Smooth muscle cell (in vitro differentiated cells): Measurements from ENCODE around the gene GLMP. TPM values are rescaled to one million over a fixed set of nuclear protein-coding genes. Genes with fewer than 3 reads are reported as not detected.
"Not testable (repeated sequence)": the region's sequence is repeated elsewhere in the genome, so short reads cannot be mapped to it uniquely, and the experiment has no call there.

Experiments used
- DNase-seq: peaks from one replicate; lab custom pipeline; 2025; ENCODE audit not compliant: unreplicated experiment; lab: John Stamatoyannopoulos, UW
- H2AFZ ChIP-seq: fragments of 200-600 bp; sonication (generic); 2 replicates; pipeline ENCODE4 v1.6.0; 2016; ENCODE audit warnings: antibody characterized with exemption, low read depth, mild to moderate bottlenecking
- H3F3A ChIP-seq: fragments of 200-600 bp; sonication (generic); 2 replicates; pipeline ENCODE4 v1.6.0; 2017; ENCODE audit warnings: antibody characterized with exemption, low read depth
- H3K27ac ChIP-seq: fragments of 200-600 bp; sonication (generic); 2 replicates; pipeline ENCODE4 v1.5.1; 2016; ENCODE audit warnings: low read depth, mild to moderate bottlenecking
- H3K27me3 ChIP-seq: fragments of 200-600 bp; sonication (generic); 2 replicates; pipeline ENCODE4 v1.6.1; 2016; ENCODE audit warnings: low read depth, mild to moderate bottlenecking
- H3K36me3 ChIP-seq: fragments of 200-600 bp; sonication (generic); 2 replicates; pipeline ENCODE4 v1.5.1; 2016; ENCODE audit warnings: low read depth
- H3K4me1 ChIP-seq: fragments of 200-600 bp; sonication (generic); 2 replicates; pipeline ENCODE4 v1.5.1; 2016; ENCODE audit warnings: low read depth
- H3K4me2 ChIP-seq: fragments of 200-600 bp; sonication (generic); 2 replicates; pipeline ENCODE4 v1.6.0; 2016; ENCODE audit warnings: mild to moderate bottlenecking
- H3K4me3 ChIP-seq: fragments of 200-600 bp; sonication (generic); 2 replicates; pipeline ENCODE4 v1.5.1; 2016; ENCODE audit warnings: mild to moderate bottlenecking
- H3K79me2 ChIP-seq: fragments of 200-600 bp; sonication (generic); 2 replicates; pipeline ENCODE4 v1.6.0; 2016; ENCODE audit warnings: low read depth, mild to moderate bottlenecking
- H3K9ac ChIP-seq: fragments of 200-600 bp; sonication (generic); 2 replicates; pipeline ENCODE4 v1.6.0; 2016; ENCODE audit warnings: low read depth
- H3K9me3 ChIP-seq: fragments of 200-600 bp; sonication (generic); replicated peaks from 2 replicates; pipeline ENCODE4 v1.5.1; 2016; ENCODE audit warnings: low read depth
- H4K20me1 ChIP-seq: fragments of 200-600 bp; sonication (generic); 2 replicates; pipeline ENCODE4 v1.6.0; 2016; ENCODE audit warnings: low read depth
- CTCF ChIP-seq: fragments of 200-600 bp; sonication (generic); IDR thresholded peaks from 2 replicates; pipeline ENCODE4 v1.5.1; 2017; ENCODE audit warnings: borderline replicate concordance, mild to moderate bottlenecking, antibody characterized with exemption; ENCODE audit not compliant: insufficient read depth, poor library complexity, severe bottlenecking
- WGBS: methylation state at CpG from one replicate; pipeline ENCODE4 v1.1.7; 2016; ENCODE audit warnings: low lambda C conversion rate; 5-methylcytosine and 5-hydroxymethylcytosine counted together
- polyA plus RNA-seq: library from polyadenylated mRNA; unstranded; fragments of >200 nt; fragmentation: Nextera tagmentation; extraction: Ambion mirVana; gene quantifications from 2 replicates; pipeline ENCODE4 v1.2.1, GENCODE V29; 2016
- total RNA-seq: library from RNA; depleted of rRNA; stranded (reverse); fragments of >200 nt; gene quantifications from 2 replicates; pipeline ENCODE4 v1.2.3, GENCODE V29; 2014

The GLMP gene
- total and polyA plus RNA-seq, 2 experiments from 2014 or later: 62.4 to 85.8 TPM

- TF ChIP-seq CTCF: no peak
- Histone ChIP-seq H3K9ac (no peak overlapping the region), H3K4me1 (peaks cover 14% of the 10 kb centered on the region), H2AFZ (no peak overlapping the region), H3K4me3 (peak overlapping the region; percentile 88), H3K79me2 (peaks cover 44% of the 10 kb centered on the region), H3K4me2 (peak overlapping the region; percentile 92), H4K20me1 (peaks cover 29% of the 10 kb centered on the region), H3K36me3 (peaks cover 16% of the 10 kb centered on the region), H3K27ac (no peak overlapping the region), H3F3A (no peaks in the 10 kb centered on the region), H3K27me3 (no peaks in the 10 kb centered on the region), H3K9me3 (no peaks in the 10 kb centered on the region)
- no peak for DNase-seq
- WGBS: 70% methylated on average over 4 of the region's 4 CpGs
Observed at GRCh38 chr1:156336242-156336641, 40.8 kb upstream of the GLMP start.

- H3K27me3 ChIP-seq, H2AFZ ChIP-seq, H4K20me1 ChIP-seq, H3K4me3 ChIP-seq, H3K4me2 ChIP-seq, DNase-seq, H3K9ac ChIP-seq, H3K9me3 ChIP-seq, H3K27ac ChIP-seq, H3K79me2 ChIP-seq, H3K4me1 ChIP-seq, H3F3A ChIP-seq: not testable (repeated sequence)
- peaks cover 34% of the 10 kb centered on the region for H3K36me3 ChIP-seq
- 93% methylated on average over 9 of the region's 9 CpGs for WGBS
Observed at GRCh38 chr1:156323179-156323578, 27.7 kb upstream of the GLMP start.

- peaks cover 7% of the 10 kb centered on the region for H3F3A ChIP-seq
- WGBS: 92% methylated on average over 3 of the region's 3 CpGs
- no peak for DNase-seq
- no peak overlapping the region for H3K27ac ChIP-seq
- H3K9ac ChIP-seq: no peak overlapping the region
- H3K36me3 ChIP-seq: peaks cover 59% of the 10 kb centered on the region
- no peaks in the 10 kb centered on the region for H3K9me3 ChIP-seq
- no peak for TF ChIP-seq CTCF
- H3K27me3 ChIP-seq: no peaks in the 10 kb centered on the region
- H4K20me1 ChIP-seq: peaks cover 6% of the 10 kb centered on the region
- no peak overlapping the region for H3K4me2 ChIP-seq
- no peak overlapping the region for H3K4me3 ChIP-seq
- peaks cover 3% of the 10 kb centered on the region for H3K79me2 ChIP-seq
- H2AFZ ChIP-seq: no peak overlapping the region
- H3K4me1 ChIP-seq: no peaks in the 10 kb centered on the region
Observed at GRCh38 chr1:156320560-156320959, 25.1 kb upstream of the GLMP start.

GRCh38 chr1:156319664-156320063 is 24.2 kb upstream of the GLMP start:
- H3F3A ChIP-seq: peaks cover 7% of the 10 kb centered on the region
- no peak overlapping the region for H2AFZ ChIP-seq
- TF ChIP-seq CTCF: peak; percentile 71
- WGBS: 96% methylated on average over 1 of the region's 1 CpG
- no peak overlapping the region for H3K4me2 ChIP-seq
- no peak overlapping the region for H3K27ac ChIP-seq
- no peak overlapping the region for H3K9ac ChIP-seq
- no peaks in the 10 kb centered on the region for H3K4me1 ChIP-seq
- no peak for DNase-seq
- H3K4me3 ChIP-seq: no peak overlapping the region
- H3K27me3 ChIP-seq: no peaks in the 10 kb centered on the region
- H4K20me1 ChIP-seq: peaks cover 6% of the 10 kb centered on the region
- no peaks in the 10 kb centered on the region for H3K9me3 ChIP-seq
- peaks cover 61% of the 10 kb centered on the region for H3K36me3 ChIP-seq
- H3K79me2 ChIP-seq: peaks cover 3% of the 10 kb centered on the region
